HCT116 (cell line): ENCODE measurements around the gene EHMT1.

Experiments used
- CEBPB ChIP-seq: IDR thresholded peaks from 2 replicates; pipeline ENCODE4 v1.6.1; 2012; ENCODE audit warnings: low read depth
- EGR1 ChIP-seq: IDR thresholded peaks from 2 replicates; pipeline ENCODE4 v1.6.1; 2012; ENCODE audit warnings: low read depth
- EZH2 ChIP-seq: fragments of 200-600 bp; sonication (generic); IDR thresholded peaks from 2 replicates; pipeline ENCODE4 v1.6.1; 2017; ENCODE audit warnings: antibody characterized with exemption, mixed run types
- JUND ChIP-seq: IDR thresholded peaks from 2 replicates; pipeline ENCODE4 v1.6.1; 2012
- ZNF274 ChIP-seq: fragments of 200-500 bp; sonication (Bioruptor generic); IDR thresholded peaks from 2 replicates; pipeline ENCODE4 v1.6.1; 2014; ENCODE audit warnings: mild to moderate bottlenecking, low read depth, low read length, inconsistent platforms
- TF ChIP-seq, protein P1 (sequence below), 3 experiments: fragments of 200-600 bp in 1 of 3; sonication (generic) in 1 of 3; IDR thresholded peaks in 2 of 3; conservative IDR thresholded peaks in 1 of 3; 2 replicates each; pipeline ENCODE4 v1.5.1; 2012 to 2017; ENCODE audit warnings: low read depth in 2 of 3, low read length in 2 of 3, antibody characterized with exemption in 1 of 3, borderline replicate concordance in 1 of 3, control low read depth in 1 of 3, mild to moderate bottlenecking in 1 of 3, mixed read lengths in 1 of 3, mixed run types in 1 of 3, moderate library complexity in 1 of 3; ENCODE audit not compliant: insufficient read depth in 1 of 3
- TF ChIP-seq, protein P2 (sequence below): IDR thresholded peaks from 2 replicates; pipeline ENCODE4 v1.6.1; 2012; ENCODE audit warnings: low read depth

DNA sequence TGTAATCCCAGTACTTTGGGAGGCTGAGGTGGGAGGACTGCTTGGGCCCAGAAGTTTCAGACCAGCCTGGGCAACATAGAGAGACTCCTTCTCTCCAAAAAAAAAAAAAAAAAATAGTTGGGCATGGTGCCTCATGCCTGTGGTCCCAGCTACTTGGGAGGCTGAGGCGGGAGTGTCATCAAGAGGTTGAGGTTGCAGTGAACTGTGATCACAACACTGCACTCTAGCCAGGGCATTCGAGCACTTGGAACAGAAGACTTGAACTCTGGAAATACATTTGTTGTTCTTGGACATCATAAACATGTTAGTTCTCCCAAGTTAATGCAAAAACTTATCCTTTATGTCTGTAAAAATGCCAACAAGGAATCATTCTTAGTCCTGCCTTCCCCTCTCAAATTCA is 29.6 kb downstream of the EHMT1 start:
- TF ChIP-seq CEBPB (no peak), EZH2 (no peak), EGR1 (no peak), ZNF274 (no peak), JUND (no peak)
- TF ChIP-seq, protein P1, sequence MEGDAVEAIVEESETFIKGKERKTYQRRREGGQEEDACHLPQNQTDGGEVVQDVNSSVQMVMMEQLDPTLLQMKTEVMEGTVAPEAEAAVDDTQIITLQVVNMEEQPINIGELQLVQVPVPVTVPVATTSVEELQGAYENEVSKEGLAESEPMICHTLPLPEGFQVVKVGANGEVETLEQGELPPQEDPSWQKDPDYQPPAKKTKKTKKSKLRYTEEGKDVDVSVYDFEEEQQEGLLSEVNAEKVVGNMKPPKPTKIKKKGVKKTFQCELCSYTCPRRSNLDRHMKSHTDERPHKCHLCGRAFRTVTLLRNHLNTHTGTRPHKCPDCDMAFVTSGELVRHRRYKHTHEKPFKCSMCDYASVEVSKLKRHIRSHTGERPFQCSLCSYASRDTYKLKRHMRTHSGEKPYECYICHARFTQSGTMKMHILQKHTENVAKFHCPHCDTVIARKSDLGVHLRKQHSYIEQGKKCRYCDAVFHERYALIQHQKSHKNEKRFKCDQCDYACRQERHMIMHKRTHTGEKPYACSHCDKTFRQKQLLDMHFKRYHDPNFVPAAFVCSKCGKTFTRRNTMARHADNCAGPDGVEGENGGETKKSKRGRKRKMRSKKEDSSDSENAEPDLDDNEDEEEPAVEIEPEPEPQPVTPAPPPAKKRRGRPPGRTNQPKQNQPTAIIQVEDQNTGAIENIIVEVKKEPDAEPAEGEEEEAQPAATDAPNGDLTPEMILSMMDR (IDR thresholded peaks at IDR 0.05 in 2 of 3, conservative IDR thresholded peaks at IDR 0.05 in 1 of 3; ENCODE audit: borderline replicate concordance in 1 of 3, insufficient read depth in 1 of 3, low read depth in 2 of 3, low read length in 2 of 3), result no peak
- TF ChIP-seq, protein P2, sequence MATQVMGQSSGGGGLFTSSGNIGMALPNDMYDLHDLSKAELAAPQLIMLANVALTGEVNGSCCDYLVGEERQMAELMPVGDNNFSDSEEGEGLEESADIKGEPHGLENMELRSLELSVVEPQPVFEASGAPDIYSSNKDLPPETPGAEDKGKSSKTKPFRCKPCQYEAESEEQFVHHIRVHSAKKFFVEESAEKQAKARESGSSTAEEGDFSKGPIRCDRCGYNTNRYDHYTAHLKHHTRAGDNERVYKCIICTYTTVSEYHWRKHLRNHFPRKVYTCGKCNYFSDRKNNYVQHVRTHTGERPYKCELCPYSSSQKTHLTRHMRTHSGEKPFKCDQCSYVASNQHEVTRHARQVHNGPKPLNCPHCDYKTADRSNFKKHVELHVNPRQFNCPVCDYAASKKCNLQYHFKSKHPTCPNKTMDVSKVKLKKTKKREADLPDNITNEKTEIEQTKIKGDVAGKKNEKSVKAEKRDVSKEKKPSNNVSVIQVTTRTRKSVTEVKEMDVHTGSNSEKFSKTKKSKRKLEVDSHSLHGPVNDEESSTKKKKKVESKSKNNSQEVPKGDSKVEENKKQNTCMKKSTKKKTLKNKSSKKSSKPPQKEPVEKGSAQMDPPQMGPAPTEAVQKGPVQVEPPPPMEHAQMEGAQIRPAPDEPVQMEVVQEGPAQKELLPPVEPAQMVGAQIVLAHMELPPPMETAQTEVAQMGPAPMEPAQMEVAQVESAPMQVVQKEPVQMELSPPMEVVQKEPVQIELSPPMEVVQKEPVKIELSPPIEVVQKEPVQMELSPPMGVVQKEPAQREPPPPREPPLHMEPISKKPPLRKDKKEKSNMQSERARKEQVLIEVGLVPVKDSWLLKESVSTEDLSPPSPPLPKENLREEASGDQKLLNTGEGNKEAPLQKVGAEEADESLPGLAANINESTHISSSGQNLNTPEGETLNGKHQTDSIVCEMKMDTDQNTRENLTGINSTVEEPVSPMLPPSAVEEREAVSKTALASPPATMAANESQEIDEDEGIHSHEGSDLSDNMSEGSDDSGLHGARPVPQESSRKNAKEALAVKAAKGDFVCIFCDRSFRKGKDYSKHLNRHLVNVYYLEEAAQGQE, result no peak
